Tibial nerve (tissue), 4 donors: ENCODE results near the gene CTBP2.

Source experiments
- EP300 ChIP-seq, 2 donors: sonication (generic); formaldehyde crosslinking; IDR thresholded peaks; one replicate each; pipeline ENCODE4 v1.6.1; 2017; ENCODE audit warnings: antibody characterized with exemption in 2 of 2, mild to moderate bottlenecking in 1 of 2
- POLR2A ChIP-seq, 2 donors: fragments of 450-650 bp; IDR thresholded peaks; one replicate each; pipeline ENCODE4 v1.6.1; 2017; ENCODE audit warnings: antibody characterized with exemption in 2 of 2, mild to moderate bottlenecking in 2 of 2, moderate library complexity in 2 of 2
- TF ChIP-seq, protein P1 (sequence below), 5 experiments: fragments of 200-600 bp in 3 of 5; fragments of 450-650 bp in 2 of 5; sonication (generic) in 3 of 5; IDR thresholded peaks; one replicate each; pipeline ENCODE4 v1.5.1; 2016 to 2019; ENCODE audit warnings: antibody characterized with exemption in 5 of 5, mild to moderate bottlenecking in 3 of 5, moderate library complexity in 2 of 5

DNA sequence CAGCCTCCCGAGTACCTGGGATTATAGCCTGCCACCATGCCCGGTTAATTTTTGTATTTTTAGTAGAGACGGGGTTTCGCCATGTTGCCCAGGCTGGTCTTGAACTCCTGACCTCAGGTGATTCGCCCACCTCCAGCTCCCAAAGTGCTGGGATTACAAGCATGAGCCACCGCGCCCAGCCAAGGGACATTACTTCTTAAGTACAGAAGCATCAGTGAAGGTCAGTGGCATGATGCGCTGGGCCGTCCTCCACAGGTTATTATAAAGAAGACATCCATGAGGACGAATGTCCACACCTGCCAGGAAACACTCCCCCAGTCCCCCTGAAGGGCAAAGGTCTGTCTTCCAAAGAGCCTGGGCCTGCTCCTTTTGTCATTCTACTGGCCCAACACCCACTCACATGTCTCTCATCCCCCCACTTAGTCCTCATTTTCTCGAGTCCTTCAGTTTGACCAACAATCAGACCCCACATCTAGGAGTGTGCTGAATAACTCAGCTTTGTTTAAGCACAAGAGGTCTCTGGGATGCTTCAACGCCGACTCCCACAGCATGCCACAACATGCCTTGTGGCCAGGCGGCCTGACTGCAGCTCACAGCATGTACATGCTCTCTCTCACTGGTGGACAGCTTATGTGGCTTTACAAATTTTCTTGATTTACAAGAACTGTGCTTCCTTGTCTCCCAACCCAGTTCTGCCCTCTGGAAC is 73.0 kb downstream of the CTBP2 start:
- TF ChIP-seq, protein P1, sequence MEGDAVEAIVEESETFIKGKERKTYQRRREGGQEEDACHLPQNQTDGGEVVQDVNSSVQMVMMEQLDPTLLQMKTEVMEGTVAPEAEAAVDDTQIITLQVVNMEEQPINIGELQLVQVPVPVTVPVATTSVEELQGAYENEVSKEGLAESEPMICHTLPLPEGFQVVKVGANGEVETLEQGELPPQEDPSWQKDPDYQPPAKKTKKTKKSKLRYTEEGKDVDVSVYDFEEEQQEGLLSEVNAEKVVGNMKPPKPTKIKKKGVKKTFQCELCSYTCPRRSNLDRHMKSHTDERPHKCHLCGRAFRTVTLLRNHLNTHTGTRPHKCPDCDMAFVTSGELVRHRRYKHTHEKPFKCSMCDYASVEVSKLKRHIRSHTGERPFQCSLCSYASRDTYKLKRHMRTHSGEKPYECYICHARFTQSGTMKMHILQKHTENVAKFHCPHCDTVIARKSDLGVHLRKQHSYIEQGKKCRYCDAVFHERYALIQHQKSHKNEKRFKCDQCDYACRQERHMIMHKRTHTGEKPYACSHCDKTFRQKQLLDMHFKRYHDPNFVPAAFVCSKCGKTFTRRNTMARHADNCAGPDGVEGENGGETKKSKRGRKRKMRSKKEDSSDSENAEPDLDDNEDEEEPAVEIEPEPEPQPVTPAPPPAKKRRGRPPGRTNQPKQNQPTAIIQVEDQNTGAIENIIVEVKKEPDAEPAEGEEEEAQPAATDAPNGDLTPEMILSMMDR (IDR thresholded peaks at IDR 0.05): no peak
- TF ChIP-seq POLR2A (IDR thresholded peaks at IDR 0.05) (no peak), EP300 (IDR thresholded peaks at IDR 0.05) (no peak)
